ENCODE measurements around the gene RHBDF2.
A peak's percentile ranks its signal among the peaks of the same experiment; 100 is the strongest.
"Not testable (repeated sequence)": the region's sequence is repeated elsewhere in the genome, so short reads cannot be mapped to it uniquely, and the experiment has no call there.

Gene RHBDF2

GRCh38 chr17:76538941-76539570, 37.8 kb upstream of the RHBDF2 start:
- DNase-seq: no peak
- in situ Hi-C loops (cut with MboI; ENCODE audit: low pct_unique_long_range_greater_than_20kb, low sequenced_read_pairs): no loop called here

GRCh38 chr17:76538281-76538931, 37.2 kb upstream of the RHBDF2 start:
- in situ Hi-C loops (cut with MboI; ENCODE audit: low pct_unique_long_range_greater_than_20kb, low sequenced_read_pairs): no loop called here

DNA sequence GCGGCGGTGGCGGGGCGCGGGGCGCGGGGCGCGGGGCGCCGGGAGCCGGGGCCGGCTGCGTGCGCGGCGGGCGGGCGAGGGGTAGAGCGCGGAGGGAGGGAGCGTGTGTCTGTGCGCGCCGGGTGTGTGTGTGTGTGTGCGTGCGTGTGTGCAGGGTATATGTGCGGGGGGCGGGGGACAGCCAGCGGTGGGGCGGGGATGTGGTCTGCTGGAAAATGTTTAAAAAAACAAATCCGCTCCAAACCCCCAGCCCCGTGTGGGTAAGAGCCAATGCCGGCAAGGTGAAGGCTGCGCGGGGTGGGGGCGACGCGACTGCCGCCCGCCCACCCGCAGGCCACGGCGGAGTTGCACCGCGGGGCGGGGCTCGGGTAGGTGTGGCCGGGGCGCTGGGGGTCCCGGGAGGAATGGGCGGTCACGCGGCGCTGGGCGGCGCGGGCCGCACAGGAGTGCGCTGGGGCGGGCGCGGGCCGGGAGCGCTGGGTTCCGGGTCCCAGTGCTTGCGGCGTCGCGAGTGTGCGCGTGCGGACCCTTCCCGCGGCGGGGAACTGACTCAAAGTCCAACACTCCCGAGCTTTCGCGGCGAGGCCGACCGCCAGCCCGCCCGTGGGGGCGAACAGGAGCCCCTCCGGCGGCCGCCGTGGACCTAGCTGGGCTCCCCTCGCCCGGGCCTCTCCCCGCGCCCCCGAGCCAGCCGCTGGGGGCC, 36.5 kb upstream of the RHBDF2 start, which contains the start of gene CYGB:
CYGB (minus strand) TSS at position 132 of the 703 bp plus-strand sequence. CDS start 167 bp downstream, outside the sequence.
- in situ Hi-C loops (cut with MboI; ENCODE audit: low pct_unique_long_range_greater_than_20kb, low sequenced_read_pairs): no loop called here
- no peak for DNase-seq

More at GRCh38 chr17:76538281-76538931, 37.2 kb upstream of the RHBDF2 start:
- DNase-seq: no peak

DNA sequence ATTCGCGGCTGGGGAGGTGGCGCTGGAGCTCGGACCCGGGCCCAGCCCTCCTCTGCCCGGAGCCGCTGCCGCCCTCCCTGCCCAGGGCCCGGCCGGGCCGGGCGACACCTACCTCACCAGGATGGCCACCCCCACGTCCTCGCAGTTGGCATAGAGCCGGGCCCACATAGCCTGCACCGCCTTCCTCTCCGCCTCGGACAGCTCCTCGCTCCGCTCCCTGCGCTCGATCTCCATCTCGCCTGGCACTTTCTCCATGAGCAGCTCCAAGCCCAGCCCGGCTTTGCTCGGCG, 36.0 kb upstream of the RHBDF2 start:
- no peak for DNase-seq
- in situ Hi-C loops (cut with MboI; ENCODE audit: low pct_unique_long_range_greater_than_20kb, low sequenced_read_pairs): no loop called here

- DNase-seq: no peak
- in situ Hi-C loops (cut with MboI; ENCODE audit: low pct_unique_long_range_greater_than_20kb, low sequenced_read_pairs): no loop called here
These were observed 35.5 kb upstream of the RHBDF2 start for GRCh38 chr17:76536511-76537287.

GRCh38 chr17:76535788-76536510, 34.7 kb upstream of the RHBDF2 start:
- DNase-seq: no peak
- in situ Hi-C loops (cut with MboI; ENCODE audit: low pct_unique_long_range_greater_than_20kb, low sequenced_read_pairs): no loop called here

GRCh38 chr17:76534831-76535732, 33.9 kb upstream of the RHBDF2 start:
- in situ Hi-C loops (cut with MboI; ENCODE audit: low pct_unique_long_range_greater_than_20kb, low sequenced_read_pairs): no loop called here
- DNase-seq: no peak

DNA sequence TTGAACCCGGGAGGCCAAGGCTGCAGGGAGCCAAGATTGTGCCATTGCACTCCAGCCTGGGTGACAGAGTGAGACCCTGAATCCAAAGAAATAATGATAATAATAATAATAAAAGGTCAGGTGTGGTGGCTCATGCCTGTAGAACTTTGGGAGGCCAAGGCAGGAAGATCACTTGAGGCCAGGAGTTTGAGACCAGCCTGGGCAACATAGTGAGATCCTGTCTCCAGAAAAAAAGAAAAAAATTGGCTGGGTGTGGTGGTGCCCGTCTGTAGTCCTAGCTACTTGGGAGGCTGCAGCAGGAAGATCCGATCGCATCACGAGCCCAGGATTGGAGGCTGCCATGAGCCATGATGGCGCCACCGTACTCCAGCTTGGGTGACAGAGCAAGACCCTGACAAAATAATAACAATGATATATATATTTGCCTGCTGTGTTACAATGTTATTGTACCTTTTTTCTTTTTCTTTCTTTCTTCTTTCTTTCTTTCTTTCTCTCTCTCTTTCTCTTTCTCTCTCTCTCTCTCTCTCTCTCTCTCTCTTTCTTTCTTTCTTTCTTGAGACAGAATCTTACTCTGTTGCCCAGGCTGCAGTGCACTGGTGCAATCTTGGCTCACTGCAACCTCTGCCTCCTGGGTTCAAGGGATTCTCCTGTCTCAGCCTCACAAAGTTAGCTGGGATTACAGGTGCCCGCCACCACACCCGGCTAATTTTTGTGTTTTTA, 32.6 kb upstream of the RHBDF2 start:
- in situ Hi-C loops (cut with MboI; ENCODE audit: low pct_unique_long_range_greater_than_20kb, low sequenced_read_pairs); DNase-seq: not testable (repeated sequence)

DNA sequence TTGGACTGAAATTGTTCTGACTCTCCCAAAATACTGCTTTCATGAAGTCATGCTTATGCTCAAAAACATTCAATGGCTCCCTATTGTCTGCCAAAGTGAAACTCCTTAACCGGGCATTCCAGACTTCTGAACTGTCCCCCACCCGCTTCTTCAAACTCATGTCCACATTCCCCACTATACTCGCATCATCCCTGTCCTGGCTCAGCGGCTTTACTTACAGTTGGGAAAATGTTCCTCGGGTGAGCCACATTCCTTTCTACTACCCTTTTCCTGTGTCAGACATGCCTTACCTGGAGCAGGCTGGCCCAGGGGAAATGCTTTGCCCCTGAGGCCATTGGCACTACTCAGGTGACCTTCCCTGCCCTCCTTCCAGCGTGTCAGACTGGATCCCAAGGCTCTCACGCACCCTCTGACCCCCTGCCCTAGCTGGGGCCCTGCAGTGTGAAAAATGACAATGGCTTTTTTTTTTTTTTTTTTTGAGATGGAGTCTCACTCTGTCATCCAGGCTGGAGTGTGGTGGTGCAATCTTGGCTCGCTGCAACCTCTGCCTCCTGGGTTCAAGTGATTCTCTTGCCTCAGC, 30.9 kb upstream of the RHBDF2 start:
- in situ Hi-C loops (cut with MboI; ENCODE audit: low pct_unique_long_range_greater_than_20kb, low sequenced_read_pairs): no loop called here

GRCh38 chr17:76531486-76532038, 30.3 kb upstream of the RHBDF2 start:
- in situ Hi-C loops (cut with MboI; ENCODE audit: low pct_unique_long_range_greater_than_20kb, low sequenced_read_pairs): no loop called here
- DNase-seq: no peak

More for the DNA sequence above, 30.9 kb upstream of the RHBDF2 start:
- no peak for DNase-seq

DNA sequence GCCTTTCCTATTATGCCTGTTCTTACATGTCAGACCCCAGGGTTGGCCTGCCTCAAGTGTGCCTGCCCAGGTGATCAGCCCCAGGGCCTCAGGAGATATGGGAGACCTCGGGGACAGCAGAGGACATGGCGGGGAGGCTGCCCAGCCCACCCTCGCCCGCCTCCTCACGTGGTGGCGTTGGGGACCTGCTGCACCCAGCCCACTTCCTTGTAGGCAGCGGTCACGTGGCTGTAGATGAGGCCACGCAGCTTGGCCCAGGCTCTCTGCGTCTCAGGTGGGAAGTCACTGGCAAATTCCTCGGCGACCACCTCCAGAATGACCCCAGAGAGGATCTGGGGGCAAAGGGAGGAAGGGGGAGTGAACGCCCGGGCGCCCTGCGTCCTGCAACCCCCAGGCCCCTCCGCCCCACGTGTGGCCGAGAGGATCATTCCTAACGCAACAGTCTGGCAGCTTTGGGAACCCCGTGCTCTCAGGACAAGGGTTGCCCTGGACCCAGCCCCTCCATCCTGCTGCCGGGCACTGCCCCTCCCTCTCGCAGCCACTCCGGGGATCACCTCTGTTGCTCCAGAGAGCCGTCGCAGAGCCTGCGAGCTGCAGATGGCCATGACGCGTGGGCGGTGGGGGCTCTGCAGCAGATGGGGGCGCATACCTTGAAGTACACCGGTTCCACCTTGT, 29.7 kb upstream of the RHBDF2 start:
- in situ Hi-C loops (cut with MboI; ENCODE audit: low pct_unique_long_range_greater_than_20kb, low sequenced_read_pairs): no loop called here
- no peak for DNase-seq

DNA sequence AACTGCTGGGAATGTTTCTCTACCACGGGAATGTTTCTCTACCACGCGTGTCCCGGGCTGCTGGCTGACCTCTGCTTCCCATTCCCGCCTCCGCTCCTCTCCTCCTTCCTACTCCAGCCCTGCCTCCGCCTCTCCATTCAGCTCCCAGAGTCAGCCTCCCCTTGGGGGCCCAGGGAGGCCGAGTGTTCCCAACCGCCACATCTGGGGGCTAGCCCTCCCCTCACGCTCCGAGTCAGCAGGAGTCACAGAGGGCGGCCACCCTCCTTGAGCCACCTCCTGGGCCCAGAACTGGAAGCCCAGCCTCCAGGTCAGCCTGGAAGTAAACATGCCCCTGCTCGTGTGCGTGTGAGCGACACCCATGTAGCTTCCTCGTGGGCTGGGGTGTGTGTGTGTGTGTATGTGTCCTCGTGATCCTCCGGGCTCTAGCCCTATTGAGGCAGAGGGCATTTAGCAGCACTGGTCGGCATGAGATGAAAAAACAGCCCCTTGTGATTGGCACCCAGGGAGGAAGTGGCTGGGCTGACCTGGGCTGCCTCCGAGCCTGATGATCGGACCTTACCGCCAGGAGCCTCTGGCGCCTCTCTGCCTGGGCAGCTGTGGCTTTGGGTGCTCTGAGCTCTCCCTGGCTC, 29.0 kb upstream of the RHBDF2 start:
- DNase-seq: no peak
- in situ Hi-C loops (cut with MboI; ENCODE audit: low pct_unique_long_range_greater_than_20kb, low sequenced_read_pairs): no loop called here

GRCh38 chr17:76529224-76530094, 28.2 kb upstream of the RHBDF2 start:
- in situ Hi-C loops (cut with MboI; ENCODE audit: low pct_unique_long_range_greater_than_20kb, low sequenced_read_pairs): no loop called here
- DNase-seq: peak; percentile 21

- in situ Hi-C loops (cut with MboI; ENCODE audit: low pct_unique_long_range_greater_than_20kb, low sequenced_read_pairs): no loop called here
- no peak for DNase-seq
These were observed 27.5 kb upstream of the RHBDF2 start for GRCh38 chr17:76528528-76529223.

DNA sequence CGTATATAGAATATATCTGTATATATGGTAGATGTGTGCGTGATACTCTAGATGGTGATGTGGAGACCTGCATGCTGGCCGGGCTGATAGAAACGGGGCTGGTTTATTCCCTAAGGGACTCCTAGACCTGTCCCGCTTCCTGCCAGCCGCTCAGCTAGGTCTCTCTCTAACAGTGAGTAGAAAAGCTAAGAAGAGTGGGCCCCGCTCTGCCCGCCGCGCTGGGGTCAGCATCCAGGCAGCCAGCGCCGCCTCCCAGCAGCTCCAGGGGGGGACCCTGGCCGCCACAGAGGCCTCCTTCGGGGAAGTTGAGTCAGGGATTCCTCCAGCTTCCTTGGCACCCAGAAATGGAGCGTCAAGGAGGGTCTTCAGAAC, 26.9 kb upstream of the RHBDF2 start:
- DNase-seq: no peak
- in situ Hi-C loops (cut with MboI; ENCODE audit: low pct_unique_long_range_greater_than_20kb, low sequenced_read_pairs): no loop called here

Data from KBM-7 (cell line).